HepG2 (cell line): Measurements from ENCODE around the gene SLFNL1. TPM values are rescaled to one million over a fixed set of nuclear protein-coding genes. Genes with fewer than 3 reads are reported as not detected.

ENCODE experiments used
- ARID5B ChIP-seq: IDR thresholded peaks from 2 replicates; pipeline ENCODE4 v1.4.0; 2020; ENCODE audit warnings: mild to moderate bottlenecking, missing genetic modification reagents
- DBP ChIP-seq: sonication (generic); formaldehyde crosslinking; IDR thresholded peaks from 2 replicates; pipeline ENCODE4 v1.4.0; 2020; ENCODE audit warnings: missing genetic modification reagents; ENCODE audit errors: not compliant biosample characterization
- HDAC1 ChIP-seq: sonication (generic); formaldehyde crosslinking; IDR thresholded peaks from 2 replicates; pipeline ENCODE4 v1.5.1; 2020; ENCODE audit warnings: mild to moderate bottlenecking, missing genetic modification reagents
- NFKBIZ ChIP-seq: IDR thresholded peaks from 2 replicates; pipeline ENCODE4 v1.6.1; 2018; ENCODE audit warnings: missing genetic modification reagents, missing compliant biosample characterization
- SMAD9 ChIP-seq: sonication (generic); formaldehyde crosslinking; IDR thresholded peaks from 2 replicates; pipeline ENCODE4 v1.5.1; 2020; ENCODE audit warnings: mild to moderate bottlenecking, missing genetic modification reagents
- ZBTB38 ChIP-seq: sonication (generic); formaldehyde crosslinking; IDR thresholded peaks from 2 replicates; pipeline ENCODE4 v1.5.1; 2020; ENCODE audit warnings: mild to moderate bottlenecking, missing genetic modification reagents
- ZNF343 ChIP-seq: sonication (generic); formaldehyde crosslinking; IDR thresholded peaks from 2 replicates; pipeline ENCODE4 v1.4.0; 2020; ENCODE audit warnings: mild to moderate bottlenecking, missing genetic modification reagents
- ZNF597 ChIP-seq: sonication (generic); formaldehyde crosslinking; IDR thresholded peaks from 2 replicates; pipeline ENCODE4 v1.5.0; 2020; ENCODE audit warnings: missing genetic modification reagents
- polyA plus RNA-seq, 8 experiments: library from polyadenylated mRNA; depleted of rRNA in 3 of 8; stranded (reverse) in 7 of 8; unstranded in 1 of 8; fragments of >200 nt; fragmentation: Illumina TruSeq in 4 of 8; extraction: Trizol in 4 of 8; gene quantifications; 2 replicates each; pipeline versions ENCODE4 v1.2.1 to v1.2.3, GENCODE V29; 2011 to 2016; ENCODE audit warnings: low read depth in 4 of 8, missing spikeins in 1 of 8, mixed read lengths in 1 of 8; ENCODE audit not compliant: insufficient read depth in 1 of 8
- total RNA-seq, 5 experiments: library from RNA; depleted of rRNA; stranded (reverse); fragments of >200 nt; fragmentation: Illumina TruSeq; extraction: Trizol; gene quantifications; 2 replicates each; pipeline ENCODE4 v1.2.3, GENCODE V29; 2016; ENCODE audit warnings: low read depth in 1 of 5
- TF ChIP-seq, protein P1 (sequence below): sonication (generic); formaldehyde crosslinking; IDR thresholded peaks from 2 replicates; pipeline ENCODE4 v1.8.0; 2022; ENCODE audit warnings: missing genetic modification reagents, mild to moderate bottlenecking, moderate library complexity, borderline replicate concordance
- TF ChIP-seq, protein P2 (sequence below): sonication (generic); formaldehyde crosslinking; conservative IDR thresholded peaks from 2 replicates; pipeline ENCODE4 v1.8.0; 2022; ENCODE audit warnings: missing genetic modification reagents

SLFNL1 gene
- total and polyA plus RNA-seq, 2 of the 13 experiments (the other 11 are each of a cell fraction or from before 2014, with no cell fraction given): 0.07 to 0.20 TPM

- TF ChIP-seq, protein P1, sequence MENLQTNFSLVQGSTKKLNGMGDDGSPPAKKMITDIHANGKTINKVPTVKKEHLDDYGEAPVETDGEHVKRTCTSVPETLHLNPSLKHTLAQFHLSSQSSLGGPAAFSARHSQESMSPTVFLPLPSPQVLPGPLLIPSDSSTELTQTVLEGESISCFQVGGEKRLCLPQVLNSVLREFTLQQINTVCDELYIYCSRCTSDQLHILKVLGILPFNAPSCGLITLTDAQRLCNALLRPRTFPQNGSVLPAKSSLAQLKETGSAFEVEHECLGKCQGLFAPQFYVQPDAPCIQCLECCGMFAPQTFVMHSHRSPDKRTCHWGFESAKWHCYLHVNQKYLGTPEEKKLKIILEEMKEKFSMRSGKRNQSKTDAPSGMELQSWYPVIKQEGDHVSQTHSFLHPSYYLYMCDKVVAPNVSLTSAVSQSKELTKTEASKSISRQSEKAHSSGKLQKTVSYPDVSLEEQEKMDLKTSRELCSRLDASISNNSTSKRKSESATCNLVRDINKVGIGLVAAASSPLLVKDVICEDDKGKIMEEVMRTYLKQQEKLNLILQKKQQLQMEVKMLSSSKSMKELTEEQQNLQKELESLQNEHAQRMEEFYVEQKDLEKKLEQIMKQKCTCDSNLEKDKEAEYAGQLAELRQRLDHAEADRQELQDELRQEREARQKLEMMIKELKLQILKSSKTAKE: no peak
- TF ChIP-seq ARID5B (CRISPR knock-in tag): no peak
- no peak for TF ChIP-seq ZNF343 (CRISPR knock-in tag)
- TF ChIP-seq NFKBIZ (CRISPR knock-in tag): no peak
- no peak for TF ChIP-seq SMAD9 (CRISPR knock-in tag)
- TF ChIP-seq, protein P2, sequence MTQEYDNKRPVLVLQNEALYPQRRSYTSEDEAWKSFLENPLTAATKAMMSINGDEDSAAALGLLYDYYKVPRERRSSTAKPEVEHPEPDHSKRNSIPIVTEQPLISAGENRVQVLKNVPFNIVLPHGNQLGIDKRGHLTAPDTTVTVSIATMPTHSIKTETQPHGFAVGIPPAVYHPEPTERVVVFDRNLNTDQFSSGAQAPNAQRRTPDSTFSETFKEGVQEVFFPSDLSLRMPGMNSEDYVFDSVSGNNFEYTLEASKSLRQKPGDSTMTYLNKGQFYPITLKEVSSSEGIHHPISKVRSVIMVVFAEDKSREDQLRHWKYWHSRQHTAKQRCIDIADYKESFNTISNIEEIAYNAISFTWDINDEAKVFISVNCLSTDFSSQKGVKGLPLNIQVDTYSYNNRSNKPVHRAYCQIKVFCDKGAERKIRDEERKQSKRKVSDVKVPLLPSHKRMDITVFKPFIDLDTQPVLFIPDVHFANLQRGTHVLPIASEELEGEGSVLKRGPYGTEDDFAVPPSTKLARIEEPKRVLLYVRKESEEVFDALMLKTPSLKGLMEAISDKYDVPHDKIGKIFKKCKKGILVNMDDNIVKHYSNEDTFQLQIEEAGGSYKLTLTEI (CRISPR knock-in tag): no peak
- no peak for TF ChIP-seq DBP (CRISPR knock-in tag)
- TF ChIP-seq ZNF597: no peak
- no peak for TF ChIP-seq ZBTB38 (CRISPR knock-in tag)
- no peak for TF ChIP-seq HDAC1 (CRISPR knock-in tag)
Observed at GRCh38 chr1:41010345-41010744, 11.2 kb downstream of the SLFNL1 start (continued).
